C4-2B (cell line): ENCODE results near the gene CABLES1.

Experiments used
- CTCF ChIP-seq: fragments of 450-650 bp; conservative IDR thresholded peaks from 2 replicates; pipeline ENCODE4 v1.5.1; 2017; ENCODE audit warnings: mild to moderate bottlenecking
- ZFX ChIP-seq: fragments of 450-650 bp; IDR thresholded peaks from 2 replicates; pipeline ENCODE4 v1.6.1; 2017

GRCh38 chr18:23099621-23100020 lies 35.7 kb upstream of the CABLES1 start:
- TF ChIP-seq CTCF (no peak), ZFX (no peak)
